A549 (cell line): ENCODE measurements around the gene UBL7. TPM values are rescaled to one million over a fixed set of nuclear protein-coding genes. Genes with fewer than 3 reads are reported as not detected.

Source experiments
- ATAC-seq, 2 experiments: fragments of 200-7000 bp in 1 of 2; fragments of >200 bp in 1 of 2; cut with Nextera tagmentation in 1 of 2; cut with Tn5 transposase in 1 of 2; 3 replicates each; pipeline versions ENCODE4 v1.8.0 to v1.9.1; 2018 to 2020; ENCODE audit warnings: mild to moderate bottlenecking in 1 of 2, moderate library complexity in 1 of 2
- CTCF ChIA-PET: fragments of 300-600 bp; sonication (Branson Sonifier 250); formaldehyde crosslinking; extraction: SDS; loops from one replicate; lab custom pipeline; 2021; ENCODE audit warnings: antibody characterized with exemption, inconsistent platforms; lab: Yijun Ruan, JAX
- POLR2A ChIA-PET: fragments of 350-600 bp; formaldehyde crosslinking; extraction: SDS; loops from one replicate; lab custom pipeline; 2021; ENCODE audit warnings: antibody characterized with exemption, inconsistent platforms; lab: Yijun Ruan, JAX
- DNase-seq, 2 experiments: peaks; one replicate each; pipeline versions ENCODE4 v3.0.0 to v3.0.0-alpha.2; 2011 to 2016; ENCODE audit warnings: low read depth in 1 of 2, low spot score in 1 of 2
- FAIRE-seq: peaks from 2 replicates; lab custom pipeline; 2011; peaks lifted over from hg19 to GRCh38; lab: Jason Lieb, UNC
- H3K27ac ChIP-seq, 2 experiments: fragments of >200 bp; sonication (Bioruptor Twin); formaldehyde crosslinking; 3 replicates each; pipeline ENCODE4 v1.5.1; 2016 to 2017
- H3K4me1 ChIP-seq: fragments of >200 bp; sonication (Bioruptor Twin); formaldehyde crosslinking; 3 replicates; pipeline ENCODE4 v1.6.1; 2016
- H3K4me2 ChIP-seq: fragments of >200 bp; sonication (Bioruptor Twin); formaldehyde crosslinking; 3 replicates; pipeline ENCODE4 v1.6.1; 2016
- H3K4me3 ChIP-seq: fragments of >200 bp; sonication (Bioruptor Twin); formaldehyde crosslinking; 3 replicates; pipeline ENCODE4 v1.5.1; 2016
- H3K9me3 ChIP-seq: fragments of >200 bp; sonication (Bioruptor Twin); formaldehyde crosslinking; 3 replicates; pipeline ENCODE4 v1.6.1; 2016
- BHLHE40 ChIP-seq: IDR thresholded peaks from 2 replicates; pipeline ENCODE4 v1.6.1; 2012; ENCODE audit warnings: low read depth, low read length, inconsistent platforms
- EHF ChIP-seq: fragments of 250-450 bp; sonication (Bioruptor Pico); IDR thresholded peaks from 2 replicates; pipeline ENCODE4 v1.5.0; 2020; ENCODE audit warnings: mild to moderate bottlenecking
- EHMT2 ChIP-seq: fragments of 200-600 bp; sonication (generic); IDR thresholded peaks from 2 replicates; pipeline ENCODE4 v1.6.1; 2016; ENCODE audit warnings: antibody characterized with exemption, low read depth, mild to moderate bottlenecking, moderate library complexity
- ESRRA ChIP-seq: fragments of 150-350 bp; IDR thresholded peaks from 2 replicates; pipeline ENCODE4 v1.6.1; 2014; ENCODE audit warnings: mild to moderate bottlenecking, low read length, borderline replicate concordance
- FOSB ChIP-seq: fragments of 250-450 bp; sonication (Bioruptor Pico); IDR thresholded peaks from 2 replicates; pipeline ENCODE4 v1.5.0; 2020; ENCODE audit warnings: mild to moderate bottlenecking, moderate library complexity
- FOXS1 ChIP-seq: fragments of 250-450 bp; sonication (Bioruptor Pico); IDR thresholded peaks from 2 replicates; pipeline ENCODE4 v1.5.0; 2020; ENCODE audit warnings: mild to moderate bottlenecking, moderate library complexity
- JUNB ChIP-seq: fragments of >200 bp; sonication (Bioruptor Twin); formaldehyde crosslinking; IDR thresholded peaks from 2 replicates; pipeline ENCODE4 v1.6.1; 2016
- PHF8 ChIP-seq: fragments of 200-600 bp; sonication (generic); IDR thresholded peaks from 2 replicates; pipeline ENCODE4 v1.6.1; 2016; ENCODE audit warnings: low read depth, mild to moderate bottlenecking, antibody characterized with exemption, moderate library complexity, borderline replicate concordance
- POLR2A ChIP-seq: IDR thresholded peaks from 2 replicates; pipeline ENCODE4 v1.6.1; 2012; ENCODE audit warnings: mild to moderate bottlenecking, low read length
- POLR2AphosphoS2 ChIP-seq: conservative IDR thresholded peaks from 2 replicates; pipeline ENCODE4 v1.6.1; 2012; ENCODE audit warnings: low read length, improper control_type of control experiment, inconsistent platforms
- RAD21 ChIP-seq, 2 experiments: fragments of >200 bp in 1 of 2; sonication (Bioruptor Twin) in 1 of 2; formaldehyde crosslinking in 1 of 2; IDR thresholded peaks in 1 of 2; conservative IDR thresholded peaks in 1 of 2; 2 replicates in 1 of 2; 3 replicates in 1 of 2; pipeline ENCODE4 v1.6.1; 2012 to 2018; ENCODE audit warnings: inconsistent platforms in 1 of 2
- RARB ChIP-seq: fragments of 250-450 bp; sonication (Bioruptor Pico); IDR thresholded peaks from 2 replicates; pipeline ENCODE4 v1.8.0; 2021; ENCODE audit warnings: mild to moderate bottlenecking, moderate library complexity
- RFX5 ChIP-seq: fragments of 450-650 bp; IDR thresholded peaks from 2 replicates; pipeline ENCODE4 v1.7.1; 2014; ENCODE audit warnings: antibody characterized with exemption, mild to moderate bottlenecking, moderate library complexity
- SMC3 ChIP-seq: fragments of >200 bp; sonication (Bioruptor Twin); formaldehyde crosslinking; IDR thresholded peaks from 3 replicates; pipeline ENCODE4 v1.6.1; 2018; ENCODE audit warnings: inconsistent platforms
- TFCP2L1 ChIP-seq: fragments of 250-450 bp; sonication (Bioruptor Pico); IDR thresholded peaks from 2 replicates; pipeline ENCODE4 v1.5.0; 2021; ENCODE audit warnings: mild to moderate bottlenecking
- ZC3H11A ChIP-seq: fragments of 450-650 bp; IDR thresholded peaks from 2 replicates; pipeline ENCODE4 v1.6.1; 2014; ENCODE audit warnings: antibody characterized with exemption, mild to moderate bottlenecking
- ZFP36 ChIP-seq: fragments of 450-650 bp; IDR thresholded peaks from 2 replicates; pipeline ENCODE4 v1.6.1; 2014; ENCODE audit warnings: borderline replicate concordance; ENCODE audit not compliant: partially characterized antibody
- WGBS: methylation state at CpG from one replicate; pipeline ENCODE4 v1.1.6; 2017; ENCODE audit errors: missing lambda C conversion rate; 5-methylcytosine and 5-hydroxymethylcytosine counted together
- polyA plus RNA-seq, 4 experiments: library from polyadenylated mRNA; depleted of rRNA in 3 of 4; stranded (reverse); fragments of >200 nt; fragmentation: RNase III in 1 of 4; extraction: RNeasy Plus Mini Kit Qiagen cat#74134 plus additional on column Dnase treatment in 1 of 4; gene quantifications; 2 replicates in 3 of 4; 3 replicates in 1 of 4; pipeline ENCODE4 v1.2.3, GENCODE V29; 2011 to 2017
- TF ChIP-seq, protein P1 (sequence below): fragments of >200 bp; sonication (Bioruptor Twin); formaldehyde crosslinking; IDR thresholded peaks from 3 replicates; pipeline ENCODE4 v1.6.1; 2016
- TF ChIP-seq, protein P2 (sequence below): fragments of 250-450 bp; sonication (Bioruptor Pico); IDR thresholded peaks from 2 replicates; pipeline ENCODE4 v1.5.0; 2020; ENCODE audit warnings: low read depth, mild to moderate bottlenecking, moderate library complexity
- TF ChIP-seq, protein P3 (sequence below): IDR thresholded peaks from 2 replicates; pipeline ENCODE4 v1.6.1; 2012; ENCODE audit warnings: low read depth, borderline replicate concordance
- TF ChIP-seq, protein P4 (sequence below): fragments of 150-350 bp; IDR thresholded peaks from 2 replicates; pipeline ENCODE4 v1.6.1; 2014; ENCODE audit warnings: low read depth, mild to moderate bottlenecking, low read length
- TF ChIP-seq, protein P5 (sequence below): fragments of >200 bp; sonication (Bioruptor Twin); formaldehyde crosslinking; IDR thresholded peaks from 3 replicates; pipeline ENCODE4 v1.5.1; 2016

Gene UBL7
- polyA plus RNA-seq, 2 of the 4 experiments (the other 2 are of a cell fraction): 32.6 to 48.5 TPM

DNA sequence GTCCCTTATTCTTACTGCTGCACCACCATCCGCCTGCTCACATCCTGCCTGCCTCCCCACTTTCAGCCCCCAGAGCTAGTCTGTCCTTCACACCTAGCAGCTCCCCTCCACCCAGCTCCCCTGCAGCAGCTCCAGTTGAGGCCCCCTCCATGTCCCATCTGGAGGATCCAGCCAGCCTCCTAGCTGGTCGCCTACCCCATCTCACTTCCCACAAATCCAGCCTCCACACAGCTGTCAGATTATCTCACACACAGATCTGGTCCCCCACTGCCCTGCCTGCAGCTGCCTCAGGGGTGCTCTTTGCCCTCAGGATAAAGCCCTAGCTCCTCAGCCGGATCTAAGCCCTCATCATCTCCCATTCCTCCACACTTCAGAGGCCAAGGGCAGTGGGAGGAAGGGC lies 18.4 kb downstream of the UBL7 start (continued):
- TF ChIP-seq, protein P1, sequence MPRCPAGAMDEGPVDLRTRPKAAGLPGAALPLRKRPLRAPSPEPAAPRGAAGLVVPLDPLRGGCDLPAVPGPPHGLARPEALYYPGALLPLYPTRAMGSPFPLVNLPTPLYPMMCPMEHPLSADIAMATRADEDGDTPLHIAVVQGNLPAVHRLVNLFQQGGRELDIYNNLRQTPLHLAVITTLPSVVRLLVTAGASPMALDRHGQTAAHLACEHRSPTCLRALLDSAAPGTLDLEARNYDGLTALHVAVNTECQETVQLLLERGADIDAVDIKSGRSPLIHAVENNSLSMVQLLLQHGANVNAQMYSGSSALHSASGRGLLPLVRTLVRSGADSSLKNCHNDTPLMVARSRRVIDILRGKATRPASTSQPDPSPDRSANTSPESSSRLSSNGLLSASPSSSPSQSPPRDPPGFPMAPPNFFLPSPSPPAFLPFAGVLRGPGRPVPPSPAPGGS: no peak
- TF ChIP-seq RFX5 (no peak), TFCP2L1 (no peak), JUNB (no peak), FOXS1 (CRISPR knock-in tag) (no peak)
- TF ChIP-seq, protein P2, sequence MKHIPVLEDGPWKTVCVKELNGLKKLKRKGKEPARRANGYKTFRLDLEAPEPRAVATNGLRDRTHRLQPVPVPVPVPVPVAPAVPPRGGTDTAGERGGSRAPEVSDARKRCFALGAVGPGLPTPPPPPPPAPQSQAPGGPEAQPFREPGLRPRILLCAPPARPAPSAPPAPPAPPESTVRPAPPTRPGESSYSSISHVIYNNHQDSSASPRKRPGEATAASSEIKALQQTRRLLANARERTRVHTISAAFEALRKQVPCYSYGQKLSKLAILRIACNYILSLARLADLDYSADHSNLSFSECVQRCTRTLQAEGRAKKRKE (CRISPR knock-in tag): no peak
- TF ChIP-seq, protein P3, sequence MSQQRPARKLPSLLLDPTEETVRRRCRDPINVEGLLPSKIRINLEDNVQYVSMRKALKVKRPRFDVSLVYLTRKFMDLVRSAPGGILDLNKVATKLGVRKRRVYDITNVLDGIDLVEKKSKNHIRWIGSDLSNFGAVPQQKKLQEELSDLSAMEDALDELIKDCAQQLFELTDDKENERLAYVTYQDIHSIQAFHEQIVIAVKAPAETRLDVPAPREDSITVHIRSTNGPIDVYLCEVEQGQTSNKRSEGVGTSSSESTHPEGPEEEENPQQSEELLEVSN: no peak

DNA sequence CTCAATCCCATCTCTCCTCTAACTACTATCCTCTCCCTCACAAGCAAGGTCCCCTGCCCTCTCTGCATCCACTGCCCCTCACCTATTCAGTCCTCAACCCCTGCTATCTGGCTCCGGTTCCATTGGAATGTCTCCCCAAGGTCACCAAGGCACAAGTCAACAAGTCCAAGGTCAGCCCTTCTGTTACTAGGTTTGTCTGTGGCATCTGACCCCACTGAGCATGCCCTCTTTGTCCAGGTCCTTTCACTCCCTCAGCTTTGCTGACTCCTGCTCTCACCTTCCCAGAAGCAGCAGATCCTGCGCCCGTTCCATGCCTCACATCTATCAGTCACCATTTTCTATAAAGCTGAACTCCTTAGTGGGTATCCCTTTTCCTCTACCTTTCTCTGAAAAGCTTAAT lies 18.9 kb downstream of the UBL7 start:
- no peak overlapping the region for H3K4me3 ChIP-seq
- no peaks in the 10 kb centered on the region for H3K9me3 ChIP-seq
- DNase-seq: no peak
- no peaks in the 10 kb centered on the region for H3K4me1 ChIP-seq
- no peak overlapping the region for H3K4me2 ChIP-seq
- no peak for ATAC-seq
- CTCF ChIA-PET: interaction anchor here (0.8 to 36.0 kb wide), 4 partner anchors 21 to 64 kb away, joined by 3 to 681 read pairs (median 3); partner anchors contain the start of gene CYP11A1
- POLR2A ChIA-PET: no interaction called here
- WGBS: 83% methylated on average over 3 of the region's 3 CpGs
- no peak for FAIRE-seq
- TF ChIP-seq ESRRA: no peak
- TF ChIP-seq, protein P4, sequence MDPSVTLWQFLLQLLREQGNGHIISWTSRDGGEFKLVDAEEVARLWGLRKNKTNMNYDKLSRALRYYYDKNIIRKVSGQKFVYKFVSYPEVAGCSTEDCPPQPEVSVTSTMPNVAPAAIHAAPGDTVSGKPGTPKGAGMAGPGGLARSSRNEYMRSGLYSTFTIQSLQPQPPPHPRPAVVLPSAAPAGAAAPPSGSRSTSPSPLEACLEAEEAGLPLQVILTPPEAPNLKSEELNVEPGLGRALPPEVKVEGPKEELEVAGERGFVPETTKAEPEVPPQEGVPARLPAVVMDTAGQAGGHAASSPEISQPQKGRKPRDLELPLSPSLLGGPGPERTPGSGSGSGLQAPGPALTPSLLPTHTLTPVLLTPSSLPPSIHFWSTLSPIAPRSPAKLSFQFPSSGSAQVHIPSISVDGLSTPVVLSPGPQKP: no peak
- H3K27ac ChIP-seq: no peak overlapping the region

DNA sequence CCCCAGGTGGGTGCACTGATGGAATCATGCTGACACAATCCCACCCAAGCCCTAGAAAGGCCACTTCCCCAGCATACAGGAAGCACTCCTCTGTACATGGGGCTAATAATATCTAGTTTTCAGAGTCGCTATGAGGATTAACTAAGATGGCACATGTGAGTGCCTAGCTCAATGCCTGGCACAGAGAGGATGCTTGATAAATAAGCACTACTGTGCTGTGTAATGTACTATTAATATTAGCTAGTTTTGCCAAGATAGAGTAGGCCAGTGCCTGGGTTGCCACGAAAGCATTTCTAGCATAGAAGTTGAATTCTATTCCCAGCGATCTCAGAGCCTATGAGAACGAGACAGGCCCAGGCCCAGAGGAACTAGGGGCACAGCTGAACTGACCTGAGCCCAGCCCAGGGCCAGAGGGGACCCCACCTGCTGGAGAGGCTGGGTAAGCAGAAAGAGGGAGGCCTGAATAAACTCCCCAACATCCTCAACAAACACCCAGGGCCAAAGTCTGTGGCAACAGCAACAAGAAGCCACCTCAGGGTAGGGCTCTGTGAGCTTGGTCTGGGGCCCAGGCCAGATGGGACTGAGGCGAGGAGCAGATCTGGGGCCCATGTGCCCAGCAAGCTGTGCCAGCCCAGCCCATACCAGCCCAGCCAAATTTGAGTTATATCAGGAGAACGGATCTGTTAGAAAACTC lies 19.6 kb downstream of the UBL7 start:
- FAIRE-seq: no peak
- CTCF ChIA-PET: interaction anchor here (0.6 to 36.0 kb wide), 7 partner anchors 8 to 91 kb away, joined by 3 to 681 read pairs (median 3); partner anchors contain the start of gene CYP11A1
- H3K4me2 ChIP-seq: no peak overlapping the region
- no peak overlapping the region for H3K27ac ChIP-seq
- no peak for DNase-seq
- WGBS: 62% methylated on average over 6 of the region's 6 CpGs
- no peak for TF ChIP-seq RFX5
- no peak for TF ChIP-seq EHF (CRISPR knock-in tag)
- TF ChIP-seq, protein P3: no peak
- no peak for TF ChIP-seq EHMT2
- no peaks in the 10 kb centered on the region for H3K9me3 ChIP-seq
- POLR2A ChIA-PET: no interaction called here
- ATAC-seq: no peak
- no peaks in the 10 kb centered on the region for H3K4me1 ChIP-seq
- no peak overlapping the region for H3K4me3 ChIP-seq

DNA sequence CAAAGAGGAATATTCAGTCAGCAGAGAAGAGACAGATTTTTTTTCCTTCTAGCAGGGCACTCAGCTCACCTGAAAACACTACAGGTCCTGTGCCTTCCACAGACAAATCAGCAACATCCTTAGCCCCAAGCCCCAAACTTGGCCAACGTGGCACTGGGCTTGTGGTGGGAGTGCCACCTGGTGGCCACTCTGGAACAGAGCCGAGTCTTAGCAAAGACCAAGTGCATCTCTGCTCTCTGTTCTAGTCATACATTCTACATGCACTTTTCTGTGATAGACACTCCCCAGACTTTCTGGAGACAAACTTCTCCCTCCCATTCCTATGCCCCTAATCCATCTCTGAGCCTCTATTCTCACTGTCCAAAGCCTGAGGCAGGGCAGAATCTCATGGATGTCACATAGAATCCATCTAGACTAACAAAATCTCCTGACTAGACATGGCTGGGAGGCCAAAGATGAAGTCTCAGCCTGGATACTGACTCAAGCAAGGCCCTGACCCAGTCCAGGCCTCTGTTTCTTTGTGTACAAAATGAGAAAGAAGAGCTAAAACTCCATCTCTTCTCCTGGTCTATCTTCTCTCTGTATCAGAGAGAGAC lies 22.1 kb downstream of the UBL7 start:
- H3K4me3 ChIP-seq: no peak overlapping the region
- no peak overlapping the region for H3K4me2 ChIP-seq
- no peak overlapping the region for H3K27ac ChIP-seq
- H3K4me1 ChIP-seq: 0 out of 3 replicates have a peak, but pooled peaks cover 3% of the 10 kb centered on the region
- WGBS: 0% methylated on average over 2 of the region's 2 CpGs
- DNase-seq: peak; percentile 64 to 67
- H3K9me3 ChIP-seq: no peaks in the 10 kb centered on the region
- FAIRE-seq: no peak
- ATAC-seq: peak; percentile 79 to 90
- ChIA-PET CTCF (interaction anchor here (0.6 to 36.0 kb wide), 25 partner anchors 8 to 395 kb away, joined by 3 to 681 read pairs (median 4); partner anchors contain the start of genes CYP11A1 and UBL7), POLR2A (no interaction called here)
- TF ChIP-seq BHLHE40 (no peak), PHF8 (no peak), FOSB (CRISPR knock-in tag) (no peak), SMC3 (peak; percentile 96), RAD21 (conservative IDR thresholded peaks at IDR 0.05 in 1 of 2, IDR thresholded peaks at IDR 0.05 in 1 of 2) (peak; percentile 83 to 94), ZC3H11A (no peak), JUNB (no peak), POLR2A (no peak), RARB (CRISPR knock-in tag) (no peak), ZFP36 (no peak), POLR2AphosphoS2 (no peak)
- TF ChIP-seq, protein P5, sequence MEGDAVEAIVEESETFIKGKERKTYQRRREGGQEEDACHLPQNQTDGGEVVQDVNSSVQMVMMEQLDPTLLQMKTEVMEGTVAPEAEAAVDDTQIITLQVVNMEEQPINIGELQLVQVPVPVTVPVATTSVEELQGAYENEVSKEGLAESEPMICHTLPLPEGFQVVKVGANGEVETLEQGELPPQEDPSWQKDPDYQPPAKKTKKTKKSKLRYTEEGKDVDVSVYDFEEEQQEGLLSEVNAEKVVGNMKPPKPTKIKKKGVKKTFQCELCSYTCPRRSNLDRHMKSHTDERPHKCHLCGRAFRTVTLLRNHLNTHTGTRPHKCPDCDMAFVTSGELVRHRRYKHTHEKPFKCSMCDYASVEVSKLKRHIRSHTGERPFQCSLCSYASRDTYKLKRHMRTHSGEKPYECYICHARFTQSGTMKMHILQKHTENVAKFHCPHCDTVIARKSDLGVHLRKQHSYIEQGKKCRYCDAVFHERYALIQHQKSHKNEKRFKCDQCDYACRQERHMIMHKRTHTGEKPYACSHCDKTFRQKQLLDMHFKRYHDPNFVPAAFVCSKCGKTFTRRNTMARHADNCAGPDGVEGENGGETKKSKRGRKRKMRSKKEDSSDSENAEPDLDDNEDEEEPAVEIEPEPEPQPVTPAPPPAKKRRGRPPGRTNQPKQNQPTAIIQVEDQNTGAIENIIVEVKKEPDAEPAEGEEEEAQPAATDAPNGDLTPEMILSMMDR: peak; percentile 90
- TF ChIP-seq, protein P4: no peak
